Breast epithelium (tissue), 4 donors: Measurements from ENCODE around the gene FAF1. TPM values are rescaled to one million over a fixed set of nuclear protein-coding genes. Genes with fewer than 3 reads are reported as not detected.

ENCODE experiments used
- DNase-seq, 2 donors: peaks; one replicate each; pipeline ENCODE4 v3.0.0-alpha.2; 2019; ENCODE audit warnings: low spot score in 2 of 2
- H3K27ac ChIP-seq, 2 donors: fragments of 200-600 bp; sonication (generic) in 1 of 2; one replicate each; pipeline ENCODE4 v1.5.1; 2016 to 2019; ENCODE audit warnings: mild to moderate bottlenecking in 1 of 2
- H3K27me3 ChIP-seq, 2 donors: fragments of 200-600 bp; sonication (generic) in 1 of 2; one replicate each; pipeline versions ENCODE4 v1.5.1 to v1.6.0; 2017 to 2019; ENCODE audit warnings: control low read depth in 1 of 2, mild to moderate bottlenecking in 1 of 2
- H3K36me3 ChIP-seq: fragments of 200-600 bp; one replicate; pipeline ENCODE4 v1.5.1; 2019
- H3K4me1 ChIP-seq, 2 donors: fragments of 200-600 bp; sonication (generic); one replicate each; pipeline ENCODE4 v1.5.1; 2016 to 2019; ENCODE audit warnings: control low read depth in 1 of 2
- H3K4me3 ChIP-seq, 3 donors: fragments of 200-600 bp; sonication (generic); 1 replicate in 2 of 3; 2 replicates in 1 of 3; pipeline ENCODE4 v1.5.1; 2016 to 2019; ENCODE audit warnings: mild to moderate bottlenecking in 3 of 3, moderate library complexity in 2 of 3
- H3K9me3 ChIP-seq, 2 donors: fragments of 200-600 bp; sonication (generic) in 1 of 2; one replicate each; pipeline ENCODE4 v1.5.1; 2016 to 2019; ENCODE audit warnings: control low read depth in 1 of 2
- POLR2A ChIP-seq: fragments of 450-650 bp; IDR thresholded peaks from one replicate; pipeline ENCODE4 v1.6.1; 2016; ENCODE audit warnings: antibody characterized with exemption, mild to moderate bottlenecking, moderate library complexity
- POLR2AphosphoS5 ChIP-seq, 3 donors: sonication (generic); formaldehyde crosslinking; IDR thresholded peaks; one replicate each; pipeline ENCODE4 v1.6.1; 2017; ENCODE audit warnings: antibody characterized with exemption in 3 of 3
- intact Hi-C: fragments of 100-400 bp; cut with DNase I; formaldehyde crosslinking; loops from one replicate; pipeline ENCODE4 v1.15.1; 2023; ENCODE audit warnings: low total_unique reads
- total RNA-seq, 3 donors: library from RNA; depleted of rRNA; stranded (reverse); fragments of >200 nt; gene quantifications; one replicate each; pipeline ENCODE4 v1.1.0, GENCODE V29; 2016
- TF ChIP-seq, protein P1 (sequence below), 3 donors: fragments of 450-650 bp; IDR thresholded peaks; one replicate each; pipeline ENCODE4 v1.5.1; 2016 to 2017; ENCODE audit warnings: antibody characterized with exemption in 3 of 3, mild to moderate bottlenecking in 3 of 3, moderate library complexity in 3 of 3

Gene FAF1
- total RNA-seq, 3 donors from 2014 or later, result 34.9 to 58.2 (median 42.0) TPM

GRCh38 chr1:50651476-50652263 lies 308.4 kb downstream of the FAF1 start:
- H3K27ac ChIP-seq, result no peak overlapping the region
- no peaks in the 10 kb centered on the region for H3K27me3 ChIP-seq
- no peak for TF ChIP-seq POLR2AphosphoS5 (IDR thresholded peaks at IDR 0.05)
- no peak for TF ChIP-seq POLR2A
- TF ChIP-seq, protein P1, sequence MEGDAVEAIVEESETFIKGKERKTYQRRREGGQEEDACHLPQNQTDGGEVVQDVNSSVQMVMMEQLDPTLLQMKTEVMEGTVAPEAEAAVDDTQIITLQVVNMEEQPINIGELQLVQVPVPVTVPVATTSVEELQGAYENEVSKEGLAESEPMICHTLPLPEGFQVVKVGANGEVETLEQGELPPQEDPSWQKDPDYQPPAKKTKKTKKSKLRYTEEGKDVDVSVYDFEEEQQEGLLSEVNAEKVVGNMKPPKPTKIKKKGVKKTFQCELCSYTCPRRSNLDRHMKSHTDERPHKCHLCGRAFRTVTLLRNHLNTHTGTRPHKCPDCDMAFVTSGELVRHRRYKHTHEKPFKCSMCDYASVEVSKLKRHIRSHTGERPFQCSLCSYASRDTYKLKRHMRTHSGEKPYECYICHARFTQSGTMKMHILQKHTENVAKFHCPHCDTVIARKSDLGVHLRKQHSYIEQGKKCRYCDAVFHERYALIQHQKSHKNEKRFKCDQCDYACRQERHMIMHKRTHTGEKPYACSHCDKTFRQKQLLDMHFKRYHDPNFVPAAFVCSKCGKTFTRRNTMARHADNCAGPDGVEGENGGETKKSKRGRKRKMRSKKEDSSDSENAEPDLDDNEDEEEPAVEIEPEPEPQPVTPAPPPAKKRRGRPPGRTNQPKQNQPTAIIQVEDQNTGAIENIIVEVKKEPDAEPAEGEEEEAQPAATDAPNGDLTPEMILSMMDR (IDR thresholded peaks at IDR 0.05), result no peak
- H3K9me3 ChIP-seq, result no peaks in the 10 kb centered on the region
- intact Hi-C loops, result no loop called here
- H3K36me3 ChIP-seq, result no peaks in the 10 kb centered on the region
- DNase-seq, result no peak
- no peaks in the 10 kb centered on the region for H3K4me1 ChIP-seq
- no peak overlapping the region for H3K4me3 ChIP-seq

DNA sequence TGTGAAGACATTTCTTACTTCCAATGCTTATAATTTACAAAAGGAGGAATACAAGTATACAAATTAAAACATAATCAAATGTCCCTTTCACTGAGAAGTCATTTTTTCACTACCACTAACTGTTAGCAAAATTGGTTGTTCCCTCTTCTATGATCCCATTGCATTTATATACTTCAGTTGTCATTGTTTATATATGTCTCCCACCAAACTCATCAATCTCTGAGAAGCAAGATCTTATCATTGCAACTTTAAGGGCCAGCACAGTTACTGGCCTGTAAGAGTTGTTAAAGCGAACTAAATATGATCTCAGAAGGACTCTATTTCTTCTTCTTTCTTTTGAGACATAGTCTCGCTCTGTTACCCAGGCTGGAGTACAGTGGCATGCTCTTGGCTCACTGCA lies 313.5 kb downstream of the FAF1 start:
- Histone ChIP-seq H3K4me3 (no peak overlapping the region), H3K4me1 (no peaks in the 10 kb centered on the region), H3K27ac (no peak overlapping the region), H3K27me3 (no peaks in the 10 kb centered on the region), H3K9me3 (no peaks in the 10 kb centered on the region), H3K36me3 (no peaks in the 10 kb centered on the region)
- TF ChIP-seq POLR2A (no peak), POLR2AphosphoS5 (IDR thresholded peaks at IDR 0.05) (no peak)
- TF ChIP-seq, protein P1 (IDR thresholded peaks at IDR 0.05), result no peak
- intact Hi-C loops, result no loop called here
- DNase-seq, result no peak

DNA sequence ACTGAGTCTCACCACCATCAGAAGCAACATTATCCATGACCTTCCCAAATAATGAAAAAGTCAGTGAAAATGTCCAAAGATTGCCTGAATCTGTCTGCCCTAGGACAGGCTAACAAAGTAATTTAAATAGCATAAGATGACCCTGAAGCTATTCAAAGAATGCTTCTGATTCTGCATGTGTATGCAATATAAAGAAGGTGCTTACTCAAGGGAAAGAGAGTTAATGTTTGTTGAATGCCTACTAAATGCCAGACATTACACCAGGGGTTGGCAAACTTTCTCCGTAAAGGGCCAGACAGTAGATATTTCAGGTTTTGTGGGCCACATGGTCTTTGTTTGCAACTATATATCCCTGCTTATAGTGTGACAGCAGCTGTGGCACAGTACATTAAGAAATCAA lies 314.9 kb downstream of the FAF1 start:
- H3K4me1 ChIP-seq, result no peaks in the 10 kb centered on the region
- H3K27me3 ChIP-seq, result no peaks in the 10 kb centered on the region
- H3K36me3 ChIP-seq, result no peaks in the 10 kb centered on the region
- H3K9me3 ChIP-seq, result no peaks in the 10 kb centered on the region
- intact Hi-C loops, result no loop called here
- H3K27ac ChIP-seq, result no peak overlapping the region
- H3K4me3 ChIP-seq, result no peak overlapping the region
- TF ChIP-seq POLR2AphosphoS5 (IDR thresholded peaks at IDR 0.05), result no peak
- no peak for TF ChIP-seq POLR2A
- no peak for DNase-seq

DNA sequence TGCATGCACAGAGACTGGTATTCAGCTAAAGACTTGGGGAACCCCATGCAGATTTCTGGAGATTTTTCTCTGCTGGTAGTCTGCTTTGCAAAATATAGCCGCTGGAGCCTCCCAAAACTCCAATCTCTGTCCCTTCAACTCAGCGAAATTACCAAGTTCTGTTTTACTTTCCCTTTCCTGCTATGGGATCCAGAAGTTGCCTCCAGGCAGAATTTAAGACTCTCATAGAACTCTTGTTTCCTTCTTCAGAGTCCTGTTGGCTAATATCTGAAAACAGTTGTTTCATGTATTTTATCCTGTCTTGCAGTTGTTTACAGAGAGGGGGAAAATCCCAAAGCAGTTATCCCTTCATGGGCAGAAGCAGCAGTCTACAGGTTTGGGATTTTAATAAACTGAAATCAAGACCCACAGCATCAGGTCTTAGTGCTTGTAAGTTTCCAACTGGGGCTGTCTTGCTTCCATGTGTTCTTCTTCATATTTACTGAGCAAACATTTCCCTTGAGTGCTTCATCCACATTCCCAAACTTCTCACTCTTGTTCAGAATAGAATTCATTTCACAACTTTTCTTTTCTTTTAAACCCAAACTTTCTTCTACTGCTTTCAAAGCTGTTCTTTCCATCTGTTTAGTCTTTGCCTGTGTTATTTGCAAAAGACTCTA lies 315.5 kb downstream of the FAF1 start:
- Histone ChIP-seq H3K36me3 (no peaks in the 10 kb centered on the region), H3K27me3 (no peaks in the 10 kb centered on the region), H3K9me3 (no peaks in the 10 kb centered on the region), H3K27ac (no peak overlapping the region), H3K4me1 (no peaks in the 10 kb centered on the region), H3K4me3 (no peak overlapping the region)
- DNase-seq, result no peak
- intact Hi-C loops, result no loop called here
- TF ChIP-seq POLR2AphosphoS5 (IDR thresholded peaks at IDR 0.05) (no peak), POLR2A (no peak)
- TF ChIP-seq, protein P1 (IDR thresholded peaks at IDR 0.05), result no peak

DNA sequence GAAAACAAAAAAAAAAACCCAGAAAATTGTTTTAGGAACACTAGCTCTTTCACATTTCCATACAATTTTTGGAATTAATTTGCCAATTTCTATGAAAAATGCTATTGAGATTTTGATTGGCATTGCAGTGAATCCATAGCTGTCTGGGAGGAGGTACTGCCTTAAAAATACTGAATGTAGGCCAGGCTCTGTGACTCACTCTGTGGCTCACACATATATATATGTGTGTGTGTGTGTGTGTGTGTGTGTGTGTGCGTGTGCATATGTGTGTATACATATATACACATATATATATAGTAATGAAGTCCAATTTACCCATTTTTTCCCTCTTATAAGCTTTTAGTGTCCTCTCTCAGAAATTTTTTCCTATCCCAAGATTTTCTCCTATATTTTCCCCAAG lies 322.6 kb downstream of the FAF1 start:
- no peaks in the 10 kb centered on the region for H3K36me3 ChIP-seq
- no peak for DNase-seq
- H3K27me3 ChIP-seq, result no peaks in the 10 kb centered on the region
- TF ChIP-seq, protein P1 (IDR thresholded peaks at IDR 0.05), result no peak
- TF ChIP-seq POLR2AphosphoS5 (IDR thresholded peaks at IDR 0.05), result no peak
- no peak for TF ChIP-seq POLR2A
- no peaks in the 10 kb centered on the region for H3K4me1 ChIP-seq
- no peaks in the 10 kb centered on the region for H3K9me3 ChIP-seq
- H3K4me3 ChIP-seq, result no peak overlapping the region
- intact Hi-C loops, result no loop called here
- H3K27ac ChIP-seq, result no peak overlapping the region
